ENCODE measurements around the gene AQP6. TPM values are rescaled to one million over a fixed set of nuclear protein-coding genes. Genes with fewer than 3 reads are reported as not detected.

The AQP6 gene
- total RNA-seq, 1 experiment from 2014 or later: 0.09 TPM

- no peaks in the 10 kb centered on the region for H3K4me1 ChIP-seq (ENCODE audit: insufficient read depth, low read length)
- H4K8ac ChIP-seq (replicated peaks; ENCODE audit: insufficient read length, low read depth, low read length): no peak overlapping the region
- no peaks in the 10 kb centered on the region for H3K9me3 ChIP-seq (ENCODE audit: control insufficient read depth, low read depth, low read length)
- Mint-ChIP-seq H3K27me3 (ENCODE audit: low read depth) (peaks cover 13% of the 10 kb centered on the region), H3K4me3 (no peak overlapping the region), H3K27ac (no peak overlapping the region), H3K36me3 (ENCODE audit: insufficient read depth in 1 of 3, low read depth in 3 of 3) (no peaks in the 10 kb centered on the region; a peak in 1 of 7 replicates), H3K4me1 (peaks cover 14 to 28% of the 10 kb centered on the region in 2 experiments), H3K9me3 (no peaks in the 10 kb centered on the region)
- DNase-seq: no peak
- H3K23me2 ChIP-seq (ENCODE audit: insufficient read length, low read depth, low read length, poor library complexity, severe bottlenecking): no peaks in the 10 kb centered on the region
- H2BK5ac ChIP-seq (ENCODE audit: insufficient read length, low read length): no peak overlapping the region
- no peak overlapping the region for H2BK15ac ChIP-seq (ENCODE audit: low read depth, low read length)
- no peaks in the 10 kb centered on the region for H4K20me1 ChIP-seq (ENCODE audit: control insufficient read depth, insufficient read depth, insufficient read length)
- no peak overlapping the region for H3K56ac ChIP-seq (ENCODE audit: insufficient read length, low read depth, low read length)
- H2AFZ ChIP-seq (ENCODE audit: low read length): no peak overlapping the region
- H3K27ac ChIP-seq (ENCODE audit: insufficient read length, low read depth, low read length): no peak overlapping the region
- H2BK120ac ChIP-seq (ENCODE audit: low read depth, low read length, poor library complexity, severe bottlenecking): no peak overlapping the region
- no peak overlapping the region for H3K23ac ChIP-seq (ENCODE audit: insufficient read length, low read depth, low read length)
- H3T11ph ChIP-seq (ENCODE audit: low read length): no peak overlapping the region
- no peak overlapping the region for H3K9ac ChIP-seq (ENCODE audit: extremely low read depth, insufficient read length, low read length)
- no peak overlapping the region for H2BK12ac ChIP-seq (ENCODE audit: insufficient read length, low read depth, low read length)
- H3K18ac ChIP-seq (ENCODE audit: insufficient read length, low read depth, low read length): no peak overlapping the region
- H4K91ac ChIP-seq (ENCODE audit: insufficient read length, low read depth, low read length): no peak overlapping the region
- no peak for TF ChIP-seq CTCF (conservative IDR thresholded peaks at IDR 0.05)
- no peak overlapping the region for H2AK5ac ChIP-seq (ENCODE audit: insufficient read length, low read length)
- H3K4ac ChIP-seq (ENCODE audit: low read depth, low read length): no peak overlapping the region
- H3K14ac ChIP-seq (ENCODE audit: insufficient read depth, low read length): no peak overlapping the region
- no peaks in the 10 kb centered on the region for H3K79me1 ChIP-seq (ENCODE audit: insufficient read depth, low read depth, low read length, poor library complexity, severe bottlenecking)
- no peak overlapping the region for H4K5ac ChIP-seq (ENCODE audit: insufficient read length, low read depth, low read length)
- no peak overlapping the region for H2BK20ac ChIP-seq (ENCODE audit: low read depth, low read length, poor library complexity, severe bottlenecking)
- no peaks in the 10 kb centered on the region for H3K79me2 ChIP-seq (ENCODE audit: insufficient read depth, low read length)
- no peaks in the 10 kb centered on the region for H3K27me3 ChIP-seq (ENCODE audit: insufficient read depth, low read length)
- H3K4me2 ChIP-seq (ENCODE audit: insufficient read depth, insufficient read length, low read length): no peak overlapping the region
These were observed 33.4 kb upstream of the AQP6 start for GRCh38 chr12:49939307-49939706.

Measured in H9 (cell line).